K562 (cell line): ENCODE measurements around the gene SELPLG. TPM values are rescaled to one million over a fixed set of nuclear protein-coding genes. Genes with fewer than 3 reads are reported as not detected.

Experiments
- ATAC-seq: fragments of 200-7000 bp; cut with Tn5 transposase; 3 replicates; pipeline ENCODE4 v1.9.1; 2020; ENCODE audit warnings: moderate library complexity
- BruUV-seq: library from RNA; stranded (reverse); fragments of 400-500 nt; replicated peaks from 2 replicates; lab custom pipeline; 2021; lab: Mats Ljungman, UMichigan
- CTCF ChIA-PET: fragments of 300-600 bp; formaldehyde crosslinking; extraction: SDS; loops from one replicate; lab custom pipeline; 2021; ENCODE audit warnings: low intra/inter-chr PET ratio; lab: Yijun Ruan, JAX
- POLR2A ChIA-PET: fragments of 300-600, 350-650 bp; sonication (Branson Sonifier 250); formaldehyde crosslinking; extraction: SDS; loops from one replicate; lab custom pipeline; 2021; ENCODE audit warnings: antibody characterized with exemption, inconsistent platforms; lab: Yijun Ruan, JAX
- DNase-seq, 4 experiments: peaks; one replicate each; pipeline versions ENCODE4 v3.0.0 to v3.0.0-alpha.2; 2011 to 2018; ENCODE audit warnings: low spot score in 3 of 4, mixed read lengths in 3 of 4; ENCODE audit errors: extremely low read depth in 1 of 4
- FAIRE-seq: peaks from 2 replicates; lab custom pipeline; 2011; peaks lifted over from hg19 to GRCh38; lab: Jason Lieb, UNC
- H2AFZ ChIP-seq: 2 replicates; pipeline ENCODE4 v1.6.0; 2011; ENCODE audit warnings: low read depth, low read length, control low read depth, inconsistent platforms
- H3K27ac ChIP-seq: fragments of 200-600 bp; 3 replicates; pipeline ENCODE4 v1.8.0; 2011; ENCODE audit warnings: low read depth, mild to moderate bottlenecking, control low read depth, inconsistent platforms, low read length, moderate library complexity, mixed read lengths; ENCODE audit errors: extremely low read depth
- H3K27me3 ChIP-seq, 2 experiments: fragments of 300-600 bp in 1 of 2; 2 replicates in 1 of 2; 3 replicates in 1 of 2; pipeline versions ENCODE4 v1.6.0 to v1.8.0; 2011; ENCODE audit warnings: inconsistent platforms in 2 of 2, low read length in 2 of 2, mild to moderate bottlenecking in 1 of 2, mixed read lengths in 1 of 2, moderate library complexity in 1 of 2; ENCODE audit not compliant: control insufficient read depth in 2 of 2, insufficient read depth in 2 of 2
- H3K36me3 ChIP-seq: fragments of 300-600 bp; 3 replicates; pipeline ENCODE4 v1.8.0; 2011; ENCODE audit warnings: mild to moderate bottlenecking, low read length, inconsistent platforms; ENCODE audit not compliant: control insufficient read depth, insufficient read depth
- H3K4me1 ChIP-seq, 2 experiments: fragments of 200-600 bp in 1 of 2; replicated peaks in 1 of 2; 2 replicates in 1 of 2; 3 replicates in 1 of 2; pipeline versions ENCODE4 v1.5.1 to v1.8.0; 2011; ENCODE audit warnings: inconsistent platforms in 2 of 2, low read length in 2 of 2, mild to moderate bottlenecking in 1 of 2, mixed read lengths in 1 of 2, moderate library complexity in 1 of 2; ENCODE audit not compliant: control insufficient read depth in 2 of 2, insufficient read depth in 2 of 2
- H3K4me2 ChIP-seq: 2 replicates; pipeline ENCODE4 v1.6.1; 2011; ENCODE audit warnings: low read length, control low read depth, inconsistent platforms, mixed read lengths; ENCODE audit not compliant: insufficient read depth
- H3K4me3 ChIP-seq: fragments of 200-600 bp; sonication (generic), shearing (Covaris generic); 2 replicates; pipeline ENCODE4 v1.5.1; 2016; ENCODE audit warnings: control low read depth, inconsistent platforms
- H3K79me2 ChIP-seq: fragments of 200-600 bp; 3 replicates; pipeline ENCODE4 v1.8.0; 2011; ENCODE audit warnings: low read length, inconsistent platforms; ENCODE audit not compliant: control insufficient read depth, insufficient read depth
- H3K9ac ChIP-seq, 2 experiments: 2 replicates each; pipeline versions ENCODE4 v1.6.0 to v1.6.1; 2011; ENCODE audit warnings: low read depth in 2 of 2, low read length in 2 of 2, control low read depth in 1 of 2, inconsistent platforms in 1 of 2, mild to moderate bottlenecking in 1 of 2, mixed read lengths in 1 of 2; ENCODE audit not compliant: insufficient read depth in 1 of 2
- H3K9me1 ChIP-seq: one replicate; pipeline ENCODE4 v1.6.0; 2011; ENCODE audit warnings: inconsistent platforms, mild to moderate bottlenecking, low read length, moderate library complexity; ENCODE audit not compliant: control insufficient read depth, insufficient read depth
- H3K9me3 ChIP-seq: replicated peaks from 2 replicates; pipeline ENCODE4 v1.5.1; 2011; ENCODE audit warnings: low read depth, low read length, inconsistent platforms; ENCODE audit not compliant: control insufficient read depth, insufficient read depth
- H4K20me1 ChIP-seq: replicated peaks from 2 replicates; pipeline ENCODE4 v1.6.1; 2011; ENCODE audit warnings: low read length, inconsistent platforms, mixed read lengths; ENCODE audit not compliant: control insufficient read depth, insufficient read depth
- CEBPG ChIP-seq, 3 experiments: fragments of 200-800 bp in 1 of 3; sonication (Bioruptor generic) in 1 of 3; sonication (generic) in 1 of 3; formaldehyde crosslinking in 1 of 3; IDR thresholded peaks in 2 of 3; conservative IDR thresholded peaks in 1 of 3; 2 replicates each; pipeline versions ENCODE4 v1.6.1 to v1.8.0; 2016 to 2022; ENCODE audit warnings: missing compliant biosample characterization in 2 of 3, missing genetic modification characterization in 2 of 3, mild to moderate bottlenecking in 1 of 3, missing genetic modification reagents in 1 of 3
- WGBS: fragments of 100-300 bp; shearing (Covaris generic); methylation state at CpG from one replicate; pipeline ENCODE4 v1.1.6; 2016; ENCODE audit warnings: low coverage, mixed read lengths; ENCODE audit not compliant: insufficient coverage; ENCODE audit errors: missing lambda C conversion rate; 5-methylcytosine and 5-hydroxymethylcytosine counted together
- in situ Hi-C: fragments of 300-500 bp; cut with MboI; formaldehyde crosslinking; loops from 4 replicates; pipeline ENCODE4 v1.15.0; 2018; ENCODE audit warnings: inconsistent platforms, mixed read lengths
- intact Hi-C: fragments of 100-400 bp; cut with micrococcal nuclease; formaldehyde crosslinking; loops from 2 replicates; pipeline ENCODE4 v1.14.2; 2022
- polyA plus RNA-seq, 8 experiments: library from polyadenylated mRNA; depleted of rRNA in 4 of 8; stranded (reverse) in 5 of 8; unstranded in 3 of 8; fragments of >200 nt; fragmentation: Nextera tagmentation in 2 of 8; fragmentation: Illumina TruSeq in 1 of 8; extraction: Ambion mirVana in 2 of 8; extraction: Trizol in 1 of 8; gene quantifications; 2 replicates each; pipeline versions ENCODE4 v1.2.1 to v1.2.3, GENCODE V29; 2011 to 2014; ENCODE audit warnings: inconsistent platforms in 1 of 8, missing spikeins in 1 of 8
- total RNA-seq, 7 experiments: library from RNA; depleted of rRNA in 6 of 7; stranded (reverse); fragments of >200 nt in 6 of 7; fragmentation: Illumina TruSeq in 2 of 7; extraction: Trizol in 2 of 7; gene quantifications; 2 replicates each; pipeline versions ENCODE4 v1.2.1 to v1.2.3, GENCODE V29; 2011 to 2021; ENCODE audit warnings: low replicate concordance in 1 of 7
- TF ChIP-seq, protein P1 (sequence below): fragments of 450-650 bp; IDR thresholded peaks from 2 replicates; pipeline ENCODE4 v1.6.1; 2016; ENCODE audit warnings: mild to moderate bottlenecking, moderate library complexity

SELPLG gene
- total and polyA plus RNA-seq, 9 of the 15 experiments (the other 6 are each of a cell fraction or from before 2014, with no cell fraction given): 0.22 to 10.2 (median 1.7) TPM

DNA sequence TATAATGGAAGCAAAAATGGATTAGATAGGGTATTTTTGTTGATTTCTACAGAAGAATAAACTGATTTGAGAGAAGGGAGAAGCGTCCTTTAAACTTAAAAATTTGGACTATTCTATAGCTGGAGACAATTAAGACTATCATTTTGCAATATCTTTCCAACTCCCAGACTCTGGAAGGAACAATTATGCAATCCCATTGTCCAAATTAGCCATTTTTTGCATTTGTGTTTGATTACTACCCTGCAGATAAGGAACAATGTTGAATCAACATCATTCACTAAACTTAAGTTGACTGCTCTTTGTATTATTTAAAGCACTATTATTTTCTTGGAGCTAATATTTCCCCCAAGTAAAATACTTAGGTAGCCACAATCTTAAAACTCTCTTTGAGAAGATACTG lies 34.8 kb upstream of the SELPLG start:
- TF ChIP-seq CEBPG (CRISPR knock-in tag; IDR thresholded peaks at IDR 0.05) (no peak), CEBPG (tag; conservative IDR thresholded peaks at IDR 0.05 in 1 of 2, IDR thresholded peaks at IDR 0.05 in 1 of 2) (0 out of 4 replicates have a peak, but pooled peaks of 1 of the 2 experiments have one; percentile 14)
- TF ChIP-seq, protein P1, sequence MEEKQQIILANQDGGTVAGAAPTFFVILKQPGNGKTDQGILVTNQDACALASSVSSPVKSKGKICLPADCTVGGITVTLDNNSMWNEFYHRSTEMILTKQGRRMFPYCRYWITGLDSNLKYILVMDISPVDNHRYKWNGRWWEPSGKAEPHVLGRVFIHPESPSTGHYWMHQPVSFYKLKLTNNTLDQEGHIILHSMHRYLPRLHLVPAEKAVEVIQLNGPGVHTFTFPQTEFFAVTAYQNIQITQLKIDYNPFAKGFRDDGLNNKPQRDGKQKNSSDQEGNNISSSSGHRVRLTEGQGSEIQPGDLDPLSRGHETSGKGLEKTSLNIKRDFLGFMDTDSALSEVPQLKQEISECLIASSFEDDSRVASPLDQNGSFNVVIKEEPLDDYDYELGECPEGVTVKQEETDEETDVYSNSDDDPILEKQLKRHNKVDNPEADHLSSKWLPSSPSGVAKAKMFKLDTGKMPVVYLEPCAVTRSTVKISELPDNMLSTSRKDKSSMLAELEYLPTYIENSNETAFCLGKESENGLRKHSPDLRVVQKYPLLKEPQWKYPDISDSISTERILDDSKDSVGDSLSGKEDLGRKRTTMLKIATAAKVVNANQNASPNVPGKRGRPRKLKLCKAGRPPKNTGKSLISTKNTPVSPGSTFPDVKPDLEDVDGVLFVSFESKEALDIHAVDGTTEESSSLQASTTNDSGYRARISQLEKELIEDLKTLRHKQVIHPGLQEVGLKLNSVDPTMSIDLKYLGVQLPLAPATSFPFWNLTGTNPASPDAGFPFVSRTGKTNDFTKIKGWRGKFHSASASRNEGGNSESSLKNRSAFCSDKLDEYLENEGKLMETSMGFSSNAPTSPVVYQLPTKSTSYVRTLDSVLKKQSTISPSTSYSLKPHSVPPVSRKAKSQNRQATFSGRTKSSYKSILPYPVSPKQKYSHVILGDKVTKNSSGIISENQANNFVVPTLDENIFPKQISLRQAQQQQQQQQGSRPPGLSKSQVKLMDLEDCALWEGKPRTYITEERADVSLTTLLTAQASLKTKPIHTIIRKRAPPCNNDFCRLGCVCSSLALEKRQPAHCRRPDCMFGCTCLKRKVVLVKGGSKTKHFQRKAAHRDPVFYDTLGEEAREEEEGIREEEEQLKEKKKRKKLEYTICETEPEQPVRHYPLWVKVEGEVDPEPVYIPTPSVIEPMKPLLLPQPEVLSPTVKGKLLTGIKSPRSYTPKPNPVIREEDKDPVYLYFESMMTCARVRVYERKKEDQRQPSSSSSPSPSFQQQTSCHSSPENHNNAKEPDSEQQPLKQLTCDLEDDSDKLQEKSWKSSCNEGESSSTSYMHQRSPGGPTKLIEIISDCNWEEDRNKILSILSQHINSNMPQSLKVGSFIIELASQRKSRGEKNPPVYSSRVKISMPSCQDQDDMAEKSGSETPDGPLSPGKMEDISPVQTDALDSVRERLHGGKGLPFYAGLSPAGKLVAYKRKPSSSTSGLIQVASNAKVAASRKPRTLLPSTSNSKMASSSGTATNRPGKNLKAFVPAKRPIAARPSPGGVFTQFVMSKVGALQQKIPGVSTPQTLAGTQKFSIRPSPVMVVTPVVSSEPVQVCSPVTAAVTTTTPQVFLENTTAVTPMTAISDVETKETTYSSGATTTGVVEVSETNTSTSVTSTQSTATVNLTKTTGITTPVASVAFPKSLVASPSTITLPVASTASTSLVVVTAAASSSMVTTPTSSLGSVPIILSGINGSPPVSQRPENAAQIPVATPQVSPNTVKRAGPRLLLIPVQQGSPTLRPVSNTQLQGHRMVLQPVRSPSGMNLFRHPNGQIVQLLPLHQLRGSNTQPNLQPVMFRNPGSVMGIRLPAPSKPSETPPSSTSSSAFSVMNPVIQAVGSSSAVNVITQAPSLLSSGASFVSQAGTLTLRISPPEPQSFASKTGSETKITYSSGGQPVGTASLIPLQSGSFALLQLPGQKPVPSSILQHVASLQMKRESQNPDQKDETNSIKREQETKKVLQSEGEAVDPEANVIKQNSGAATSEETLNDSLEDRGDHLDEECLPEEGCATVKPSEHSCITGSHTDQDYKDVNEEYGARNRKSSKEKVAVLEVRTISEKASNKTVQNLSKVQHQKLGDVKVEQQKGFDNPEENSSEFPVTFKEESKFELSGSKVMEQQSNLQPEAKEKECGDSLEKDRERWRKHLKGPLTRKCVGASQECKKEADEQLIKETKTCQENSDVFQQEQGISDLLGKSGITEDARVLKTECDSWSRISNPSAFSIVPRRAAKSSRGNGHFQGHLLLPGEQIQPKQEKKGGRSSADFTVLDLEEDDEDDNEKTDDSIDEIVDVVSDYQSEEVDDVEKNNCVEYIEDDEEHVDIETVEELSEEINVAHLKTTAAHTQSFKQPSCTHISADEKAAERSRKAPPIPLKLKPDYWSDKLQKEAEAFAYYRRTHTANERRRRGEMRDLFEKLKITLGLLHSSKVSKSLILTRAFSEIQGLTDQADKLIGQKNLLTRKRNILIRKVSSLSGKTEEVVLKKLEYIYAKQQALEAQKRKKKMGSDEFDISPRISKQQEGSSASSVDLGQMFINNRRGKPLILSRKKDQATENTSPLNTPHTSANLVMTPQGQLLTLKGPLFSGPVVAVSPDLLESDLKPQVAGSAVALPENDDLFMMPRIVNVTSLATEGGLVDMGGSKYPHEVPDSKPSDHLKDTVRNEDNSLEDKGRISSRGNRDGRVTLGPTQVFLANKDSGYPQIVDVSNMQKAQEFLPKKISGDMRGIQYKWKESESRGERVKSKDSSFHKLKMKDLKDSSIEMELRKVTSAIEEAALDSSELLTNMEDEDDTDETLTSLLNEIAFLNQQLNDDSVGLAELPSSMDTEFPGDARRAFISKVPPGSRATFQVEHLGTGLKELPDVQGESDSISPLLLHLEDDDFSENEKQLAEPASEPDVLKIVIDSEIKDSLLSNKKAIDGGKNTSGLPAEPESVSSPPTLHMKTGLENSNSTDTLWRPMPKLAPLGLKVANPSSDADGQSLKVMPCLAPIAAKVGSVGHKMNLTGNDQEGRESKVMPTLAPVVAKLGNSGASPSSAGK: no peak
- CTCF ChIA-PET: interaction anchor here (1.2 kb wide), 1 partner anchor 135 kb away, joined by 3 read pairs; no protein-coding TSS in a partner anchor

More for the DNA sequence above, 34.8 kb upstream of the SELPLG start:
- 77% methylated on average over 1 of the region's 1 CpG for WGBS
- peaks cover 96% of the 10 kb centered on the region for H3K79me2 ChIP-seq
- POLR2A ChIA-PET: interaction anchor here (1.0 to 2.2 kb wide), 3 partner anchors 18 to 106 kb away, joined by 4 to 9 read pairs (median 5); partner anchors contain the start of gene ISCU
- no peak overlapping the region for H2AFZ ChIP-seq
- DNase-seq: no peak
- no peak overlapping the region for H3K4me2 ChIP-seq
- FAIRE-seq: no peak
- no peaks in the 10 kb centered on the region for H3K9me3 ChIP-seq
- peaks cover 6% of the 10 kb centered on the region for H4K20me1 ChIP-seq
- no peak overlapping the region for H3K9ac ChIP-seq
- intact Hi-C loops: loop anchor here (10.0 kb wide), 1 partner anchor 426 kb away; the partner anchor contains the start of genes ALKBH2 and UNG
- H3K9me1 ChIP-seq: peaks cover 7% of the 10 kb centered on the region
- peaks cover 7 to 23% of the 10 kb centered on the region in 2 experiments; a peak in 3 of 5 replicates for H3K4me1 ChIP-seq
- no peak overlapping the region for H3K27ac ChIP-seq
- no peaks in the 10 kb centered on the region for H3K27me3 ChIP-seq
- in situ Hi-C loops: loop anchor here (5.0 to 10.0 kb wide), 2 partner anchors 284 to 426 kb away; partner anchors contain the start of genes ALKBH2 and UNG
- no peak for ATAC-seq
- no peak overlapping the region for H3K4me3 ChIP-seq
- no TSS peak for BruUV-seq
- peaks cover 64% of the 10 kb centered on the region for H3K36me3 ChIP-seq
